ENCODE measurements around the gene CES5A. TPM values are rescaled to one million over a fixed set of nuclear protein-coding genes. Genes with fewer than 3 reads are reported as not detected.
"Not testable (repeated sequence)": the region's sequence is repeated elsewhere in the genome, so short reads cannot be mapped to it uniquely, and the experiment has no call there.

CES5A gene
- polyA plus RNA-seq, 1 experiment: not detected

- ChIA-PET CTCF (no interaction called here), POLR2A (no interaction called here)
- no peak for TF ChIP-seq CTCF (IDR thresholded peaks at IDR 0.05; ENCODE audit: low read depth, low read length)
- DNase-seq (ENCODE audit: low read depth, low spot score): no peak
- no peak overlapping the region for H3K4me3 ChIP-seq (ENCODE audit: low read depth, low read length)
- H3K9me3 ChIP-seq (ENCODE audit: control insufficient read depth, insufficient read depth, low read length): no peaks in the 10 kb centered on the region
- no peaks in the 10 kb centered on the region for H3K27me3 ChIP-seq (ENCODE audit: control insufficient read depth, insufficient read depth, low read length)
- no peak overlapping the region for H3K27ac ChIP-seq (ENCODE audit: low read depth, low read length)
Observed at GRCh38 chr16:55815320-55815719, 59.9 kb downstream of the CES5A start.

GRCh38 chr16:55814174-55814573 is 61.0 kb downstream of the CES5A start:
- H3K27ac ChIP-seq (ENCODE audit: low read depth, low read length); CTCF ChIA-PET; DNase-seq (ENCODE audit: low read depth, low spot score); H3K9me3 ChIP-seq (ENCODE audit: control insufficient read depth, insufficient read depth, low read length); H3K27me3 ChIP-seq (ENCODE audit: control insufficient read depth, insufficient read depth, low read length); POLR2A ChIA-PET; H3K4me3 ChIP-seq (ENCODE audit: low read depth, low read length): not testable (repeated sequence)

GRCh38 chr16:55813730-55814129 is 61.4 kb downstream of the CES5A start:
- DNase-seq (ENCODE audit: low read depth, low spot score); H3K9me3 ChIP-seq (ENCODE audit: control insufficient read depth, insufficient read depth, low read length); H3K27ac ChIP-seq (ENCODE audit: low read depth, low read length); H3K27me3 ChIP-seq (ENCODE audit: control insufficient read depth, insufficient read depth, low read length); POLR2A ChIA-PET; H3K4me3 ChIP-seq (ENCODE audit: low read depth, low read length); CTCF ChIA-PET: not testable (repeated sequence)

DNA sequence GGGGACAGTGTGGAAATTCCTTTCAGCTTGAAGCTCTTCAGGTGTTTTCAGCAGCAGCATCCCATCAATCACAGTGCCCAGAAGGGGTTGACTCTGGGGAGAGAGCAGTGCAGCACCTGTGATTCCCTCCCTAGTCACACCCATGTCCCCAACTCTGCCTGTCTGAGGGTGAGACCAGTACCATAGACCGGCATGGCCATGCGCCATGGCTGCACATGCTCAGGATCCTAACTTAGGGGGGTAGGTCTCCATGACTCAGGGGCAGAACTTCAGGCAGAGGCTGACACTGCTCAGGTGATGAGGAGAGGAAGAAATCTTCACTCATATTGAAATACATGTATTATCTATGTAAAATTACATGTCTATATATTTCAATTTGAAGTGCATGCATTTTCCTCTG is 62.2 kb downstream of the CES5A start:
- no peak for TF ChIP-seq CTCF (IDR thresholded peaks at IDR 0.05; ENCODE audit: low read depth, low read length)
- ChIA-PET CTCF (no interaction called here), POLR2A (no interaction called here)
- DNase-seq (ENCODE audit: low read depth, low spot score): no peak
- no peak overlapping the region for H3K27ac ChIP-seq (ENCODE audit: low read depth, low read length)
- no peaks in the 10 kb centered on the region for H3K9me3 ChIP-seq (ENCODE audit: control insufficient read depth, insufficient read depth, low read length)
- no peak overlapping the region for H3K4me3 ChIP-seq (ENCODE audit: low read depth, low read length)
- H3K27me3 ChIP-seq (ENCODE audit: control insufficient read depth, insufficient read depth, low read length): no peaks in the 10 kb centered on the region

GRCh38 chr16:55811811-55812210 is 63.4 kb downstream of the CES5A start:
- Histone ChIP-seq H3K27ac (ENCODE audit: low read depth, low read length) (no peak overlapping the region), H3K9me3 (ENCODE audit: control insufficient read depth, insufficient read depth, low read length) (no peaks in the 10 kb centered on the region), H3K27me3 (ENCODE audit: control insufficient read depth, insufficient read depth, low read length) (no peaks in the 10 kb centered on the region), H3K4me3 (ENCODE audit: low read depth, low read length) (no peak overlapping the region)
- ChIA-PET POLR2A (no interaction called here), CTCF (no interaction called here)
- no peak for TF ChIP-seq CTCF (IDR thresholded peaks at IDR 0.05; ENCODE audit: low read depth, low read length)
- DNase-seq (ENCODE audit: low read depth, low spot score): no peak

- Histone ChIP-seq H3K4me3 (ENCODE audit: low read depth, low read length) (no peak overlapping the region), H3K27ac (ENCODE audit: low read depth, low read length) (no peak overlapping the region), H3K27me3 (ENCODE audit: control insufficient read depth, insufficient read depth, low read length) (no peaks in the 10 kb centered on the region), H3K9me3 (ENCODE audit: control insufficient read depth, insufficient read depth, low read length) (no peaks in the 10 kb centered on the region)
- ChIA-PET CTCF (no interaction called here), POLR2A (no interaction called here)
- no peak for TF ChIP-seq CTCF (IDR thresholded peaks at IDR 0.05; ENCODE audit: low read depth, low read length)
- no peak for DNase-seq (ENCODE audit: low read depth, low spot score)
Observed at GRCh38 chr16:55810451-55810961, 64.7 kb downstream of the CES5A start.

All from AG04450 (cell line).